Gastroesophageal sphincter (tissue), 3 donors: Measurements from ENCODE around the gene SH3PXD2A.

Experiments used
- POLR2AphosphoS5 ChIP-seq: sonication (generic); formaldehyde crosslinking; IDR thresholded peaks from one replicate; pipeline ENCODE4 v1.6.1; 2017; ENCODE audit warnings: antibody characterized with exemption
- TF ChIP-seq, protein P1 (sequence below), 4 experiments: fragments of 200-600 bp in 2 of 4; fragments of 450-650 bp in 2 of 4; sonication (generic) in 1 of 4; IDR thresholded peaks; one replicate each; pipeline ENCODE4 v1.5.1; 2017 to 2019; ENCODE audit warnings: antibody characterized with exemption in 4 of 4, mild to moderate bottlenecking in 2 of 4, moderate library complexity in 2 of 4

DNA sequence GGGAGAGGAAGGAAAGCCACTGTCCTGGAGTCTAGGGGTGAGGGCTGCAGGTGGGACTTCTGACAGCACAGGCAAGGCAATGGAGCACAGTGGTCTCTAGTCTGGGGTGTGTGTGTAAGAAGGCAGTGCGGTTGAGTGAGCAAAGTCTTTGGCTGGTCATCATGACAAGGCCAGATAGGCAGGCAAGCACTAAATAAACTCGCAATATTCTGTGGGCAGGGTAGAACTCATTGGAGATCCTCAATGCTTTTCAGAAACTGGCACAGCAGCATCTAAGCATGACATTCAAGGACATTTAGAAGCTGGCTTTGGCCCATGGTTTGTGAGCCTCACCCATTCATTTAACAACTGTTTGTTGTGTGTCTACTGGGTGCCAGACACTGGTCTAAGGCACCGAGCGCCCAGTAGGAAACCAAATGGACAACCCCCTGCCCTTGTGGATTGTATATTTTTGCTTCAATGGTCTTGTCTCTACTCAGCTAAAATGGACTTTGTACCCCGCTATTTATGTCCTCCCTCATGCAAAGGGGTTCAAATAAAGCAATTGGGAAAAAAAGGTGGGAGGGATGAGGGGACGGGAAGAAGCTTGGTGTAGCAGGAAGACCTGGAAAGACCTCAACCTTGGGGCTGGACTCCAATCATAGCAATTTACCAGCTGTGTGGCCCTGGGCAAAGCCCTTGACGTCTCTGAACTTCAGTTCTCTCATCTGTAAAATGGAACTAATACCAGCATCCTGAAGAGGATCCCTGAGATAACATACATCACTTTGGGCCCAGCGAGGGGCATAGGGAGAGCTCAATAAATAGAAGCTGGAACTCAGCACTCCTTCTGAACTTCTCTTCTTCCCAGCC is 245.9 kb downstream of the SH3PXD2A start:
- TF ChIP-seq, protein P1, sequence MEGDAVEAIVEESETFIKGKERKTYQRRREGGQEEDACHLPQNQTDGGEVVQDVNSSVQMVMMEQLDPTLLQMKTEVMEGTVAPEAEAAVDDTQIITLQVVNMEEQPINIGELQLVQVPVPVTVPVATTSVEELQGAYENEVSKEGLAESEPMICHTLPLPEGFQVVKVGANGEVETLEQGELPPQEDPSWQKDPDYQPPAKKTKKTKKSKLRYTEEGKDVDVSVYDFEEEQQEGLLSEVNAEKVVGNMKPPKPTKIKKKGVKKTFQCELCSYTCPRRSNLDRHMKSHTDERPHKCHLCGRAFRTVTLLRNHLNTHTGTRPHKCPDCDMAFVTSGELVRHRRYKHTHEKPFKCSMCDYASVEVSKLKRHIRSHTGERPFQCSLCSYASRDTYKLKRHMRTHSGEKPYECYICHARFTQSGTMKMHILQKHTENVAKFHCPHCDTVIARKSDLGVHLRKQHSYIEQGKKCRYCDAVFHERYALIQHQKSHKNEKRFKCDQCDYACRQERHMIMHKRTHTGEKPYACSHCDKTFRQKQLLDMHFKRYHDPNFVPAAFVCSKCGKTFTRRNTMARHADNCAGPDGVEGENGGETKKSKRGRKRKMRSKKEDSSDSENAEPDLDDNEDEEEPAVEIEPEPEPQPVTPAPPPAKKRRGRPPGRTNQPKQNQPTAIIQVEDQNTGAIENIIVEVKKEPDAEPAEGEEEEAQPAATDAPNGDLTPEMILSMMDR (IDR thresholded peaks at IDR 0.05) = no peak
- TF ChIP-seq POLR2AphosphoS5 = no peak
